ENCODE results near the gene CXorf66.

- TF ChIP-seq POLR2A (IDR thresholded peaks at IDR 0.05; ENCODE audit: control extremely low read depth in 1 of 2, low read depth in 2 of 2, low read length in 2 of 2) (no peak), RFX5 (IDR thresholded peaks at IDR 0.05; ENCODE audit: borderline replicate concordance, low read depth, low read length) (no peak), MAX (IDR thresholded peaks at IDR 0.05) (no peak), CBX8 (IDR thresholded peaks at IDR 0.05; ENCODE audit: borderline replicate concordance, low read depth, low read length) (no peak), EP300 (IDR thresholded peaks at IDR 0.05; ENCODE audit: borderline replicate concordance in 1 of 2, low read depth in 2 of 2, low read length in 2 of 2) (no peak), POLR2AphosphoS5 (IDR thresholded peaks at IDR 0.05; ENCODE audit: low read depth, low read length) (no peak), SIX5 (IDR thresholded peaks at IDR 0.05; ENCODE audit: low read depth, low read length) (no peak), ATF2 (IDR thresholded peaks at IDR 0.05; ENCODE audit: low read length) (no peak), GABPA (IDR thresholded peaks at IDR 0.05; ENCODE audit: borderline replicate concordance, insufficient read depth, low read length) (no peak)
- TF ChIP-seq, protein P1, sequence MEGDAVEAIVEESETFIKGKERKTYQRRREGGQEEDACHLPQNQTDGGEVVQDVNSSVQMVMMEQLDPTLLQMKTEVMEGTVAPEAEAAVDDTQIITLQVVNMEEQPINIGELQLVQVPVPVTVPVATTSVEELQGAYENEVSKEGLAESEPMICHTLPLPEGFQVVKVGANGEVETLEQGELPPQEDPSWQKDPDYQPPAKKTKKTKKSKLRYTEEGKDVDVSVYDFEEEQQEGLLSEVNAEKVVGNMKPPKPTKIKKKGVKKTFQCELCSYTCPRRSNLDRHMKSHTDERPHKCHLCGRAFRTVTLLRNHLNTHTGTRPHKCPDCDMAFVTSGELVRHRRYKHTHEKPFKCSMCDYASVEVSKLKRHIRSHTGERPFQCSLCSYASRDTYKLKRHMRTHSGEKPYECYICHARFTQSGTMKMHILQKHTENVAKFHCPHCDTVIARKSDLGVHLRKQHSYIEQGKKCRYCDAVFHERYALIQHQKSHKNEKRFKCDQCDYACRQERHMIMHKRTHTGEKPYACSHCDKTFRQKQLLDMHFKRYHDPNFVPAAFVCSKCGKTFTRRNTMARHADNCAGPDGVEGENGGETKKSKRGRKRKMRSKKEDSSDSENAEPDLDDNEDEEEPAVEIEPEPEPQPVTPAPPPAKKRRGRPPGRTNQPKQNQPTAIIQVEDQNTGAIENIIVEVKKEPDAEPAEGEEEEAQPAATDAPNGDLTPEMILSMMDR (IDR thresholded peaks at IDR 0.05; ENCODE audit: control extremely low read depth in 1 of 3, insufficient read depth in 1 of 3, low read depth in 1 of 3, low read length in 3 of 3) = no peak
Measured at GRCh38 chrX:139945075-139945474, 20.2 kb downstream of the CXorf66 start.

Data from H1 (cell line).